ENCODE measurements around the gene ZNF423.

The ZNF423 gene

DNA sequence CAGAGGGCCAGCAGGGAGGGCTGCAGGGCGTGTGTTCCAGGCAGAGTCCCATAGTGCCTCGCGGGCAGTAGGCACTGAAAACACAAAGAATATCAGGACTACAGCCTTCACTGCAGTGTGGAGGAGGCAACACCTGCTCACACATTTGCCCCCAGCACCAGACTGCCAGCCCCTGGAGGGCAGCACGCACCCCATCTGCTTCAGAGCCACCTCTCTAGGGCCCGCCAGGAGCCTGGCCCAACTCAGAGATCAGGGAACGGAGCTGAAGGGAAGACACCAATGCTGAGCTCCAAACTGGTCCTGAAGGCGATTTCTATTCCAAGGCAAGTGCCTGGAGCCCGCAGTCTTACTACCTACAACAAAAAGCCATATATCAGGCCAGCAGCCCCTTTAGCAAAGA lies 130.3 kb downstream of the ZNF423 start:
- Mint-ChIP-seq H3K4me3 (no peak overlapping the region), H3K27me3 (ENCODE audit: low read depth, poor library complexity) (peaks cover 4% of the 10 kb centered on the region), H3K36me3 (ENCODE audit: low read depth) (peaks cover 70% of the 10 kb centered on the region), H3K9me3 (peaks cover 24% of the 10 kb centered on the region), H3K4me1 (peaks cover 47% of the 10 kb centered on the region), H3K27ac (no peak overlapping the region)
- TF ChIP-seq, protein P1, sequence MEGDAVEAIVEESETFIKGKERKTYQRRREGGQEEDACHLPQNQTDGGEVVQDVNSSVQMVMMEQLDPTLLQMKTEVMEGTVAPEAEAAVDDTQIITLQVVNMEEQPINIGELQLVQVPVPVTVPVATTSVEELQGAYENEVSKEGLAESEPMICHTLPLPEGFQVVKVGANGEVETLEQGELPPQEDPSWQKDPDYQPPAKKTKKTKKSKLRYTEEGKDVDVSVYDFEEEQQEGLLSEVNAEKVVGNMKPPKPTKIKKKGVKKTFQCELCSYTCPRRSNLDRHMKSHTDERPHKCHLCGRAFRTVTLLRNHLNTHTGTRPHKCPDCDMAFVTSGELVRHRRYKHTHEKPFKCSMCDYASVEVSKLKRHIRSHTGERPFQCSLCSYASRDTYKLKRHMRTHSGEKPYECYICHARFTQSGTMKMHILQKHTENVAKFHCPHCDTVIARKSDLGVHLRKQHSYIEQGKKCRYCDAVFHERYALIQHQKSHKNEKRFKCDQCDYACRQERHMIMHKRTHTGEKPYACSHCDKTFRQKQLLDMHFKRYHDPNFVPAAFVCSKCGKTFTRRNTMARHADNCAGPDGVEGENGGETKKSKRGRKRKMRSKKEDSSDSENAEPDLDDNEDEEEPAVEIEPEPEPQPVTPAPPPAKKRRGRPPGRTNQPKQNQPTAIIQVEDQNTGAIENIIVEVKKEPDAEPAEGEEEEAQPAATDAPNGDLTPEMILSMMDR (IDR thresholded peaks at IDR 0.05), result no peak
- no peak for DNase-seq

DNA sequence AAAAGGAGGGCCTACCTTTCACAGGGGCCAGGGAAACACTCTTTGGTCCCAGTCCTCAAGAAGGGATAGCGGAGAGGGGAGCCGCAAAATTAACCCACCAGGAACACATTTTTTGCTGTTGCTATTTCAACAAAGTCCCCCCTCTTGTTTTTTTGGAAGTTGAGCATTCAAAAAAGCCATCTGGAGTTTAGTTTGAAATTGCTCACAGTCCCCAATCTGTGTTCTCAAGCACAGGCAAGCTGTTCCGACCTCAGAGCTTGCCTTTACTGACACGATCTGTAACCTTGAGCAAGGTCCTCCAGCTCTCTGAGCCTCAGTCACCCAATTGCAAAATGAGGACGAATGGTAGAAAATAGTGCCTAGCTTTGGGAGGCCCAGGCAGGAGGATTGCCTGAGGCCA lies 131.1 kb downstream of the ZNF423 start:
- TF ChIP-seq, protein P1 (IDR thresholded peaks at IDR 0.05), result no peak
- peaks cover 15% of the 10 kb centered on the region for H3K9me3 Mint-ChIP-seq

DNA sequence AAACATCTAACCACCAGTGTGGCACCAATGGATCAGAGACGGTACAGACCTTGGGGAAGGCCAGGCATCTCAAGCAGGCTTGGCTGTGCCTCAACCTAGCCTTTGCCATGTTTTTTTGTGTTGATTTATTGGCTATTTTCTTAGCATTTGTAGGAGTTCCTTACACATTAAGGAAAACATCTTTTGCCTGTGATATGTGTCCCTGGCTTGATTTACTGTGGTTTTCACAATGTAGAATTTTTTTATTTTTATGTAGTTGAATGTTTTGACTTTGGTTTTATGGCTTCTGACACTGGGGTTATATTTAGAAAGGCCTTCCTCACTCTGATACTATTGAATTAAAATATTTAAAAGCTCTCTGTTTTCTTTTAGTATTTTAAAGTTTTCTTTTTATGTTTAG lies 132.6 kb downstream of the ZNF423 start:
- H3K4me3 Mint-ChIP-seq, result no peak overlapping the region
- peaks cover 14% of the 10 kb centered on the region for H3K9me3 Mint-ChIP-seq
- peak overlapping the region; percentile 51 for H3K27ac Mint-ChIP-seq
- TF ChIP-seq, protein P1 (IDR thresholded peaks at IDR 0.05), result no peak
- peaks cover 66% of the 10 kb centered on the region for H3K36me3 Mint-ChIP-seq (ENCODE audit: low read depth)
- peaks cover 62% of the 10 kb centered on the region for H3K4me1 Mint-ChIP-seq
- peaks cover 4% of the 10 kb centered on the region for H3K27me3 Mint-ChIP-seq (ENCODE audit: low read depth, poor library complexity)
- no peak for DNase-seq

More for the DNA sequence above, 131.1 kb downstream of the ZNF423 start:
- H3K4me1 Mint-ChIP-seq, result peaks cover 47% of the 10 kb centered on the region
- no peak overlapping the region for H3K27ac Mint-ChIP-seq
- no peak for DNase-seq
- peaks cover 66% of the 10 kb centered on the region for H3K36me3 Mint-ChIP-seq (ENCODE audit: low read depth)
- H3K4me3 Mint-ChIP-seq, result no peak overlapping the region
- peaks cover 4% of the 10 kb centered on the region for H3K27me3 Mint-ChIP-seq (ENCODE audit: low read depth, poor library complexity)

DNA sequence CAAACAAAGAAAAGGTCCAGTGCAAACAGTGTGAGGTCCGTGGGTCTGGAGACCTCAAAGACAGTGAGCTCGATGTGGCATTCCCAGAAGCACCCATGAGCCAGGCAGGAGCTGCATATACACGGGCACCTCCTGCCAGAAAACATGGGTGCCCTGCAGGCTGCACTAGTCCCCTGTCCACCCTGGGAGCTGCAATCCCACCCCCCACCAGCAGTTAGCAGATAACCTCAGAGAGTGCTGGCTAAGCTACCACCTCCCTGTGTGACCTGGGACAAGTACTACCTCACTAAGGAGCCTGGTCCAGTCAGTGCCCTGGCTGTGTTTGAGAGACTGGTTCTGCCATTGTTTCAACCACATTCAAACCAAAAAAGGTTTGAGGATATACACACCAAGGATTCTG lies 135.7 kb downstream of the ZNF423 start:
- Mint-ChIP-seq H3K27ac (peak overlapping the region; percentile 43), H3K4me1 (peaks cover 62% of the 10 kb centered on the region), H3K9me3 (peaks cover 14% of the 10 kb centered on the region), H3K27me3 (ENCODE audit: low read depth, poor library complexity) (no peaks in the 10 kb centered on the region), H3K4me3 (no peak overlapping the region), H3K36me3 (ENCODE audit: low read depth) (peaks cover 57% of the 10 kb centered on the region)
- DNase-seq, result no peak
- TF ChIP-seq, protein P1 (IDR thresholded peaks at IDR 0.05), result no peak

DNA sequence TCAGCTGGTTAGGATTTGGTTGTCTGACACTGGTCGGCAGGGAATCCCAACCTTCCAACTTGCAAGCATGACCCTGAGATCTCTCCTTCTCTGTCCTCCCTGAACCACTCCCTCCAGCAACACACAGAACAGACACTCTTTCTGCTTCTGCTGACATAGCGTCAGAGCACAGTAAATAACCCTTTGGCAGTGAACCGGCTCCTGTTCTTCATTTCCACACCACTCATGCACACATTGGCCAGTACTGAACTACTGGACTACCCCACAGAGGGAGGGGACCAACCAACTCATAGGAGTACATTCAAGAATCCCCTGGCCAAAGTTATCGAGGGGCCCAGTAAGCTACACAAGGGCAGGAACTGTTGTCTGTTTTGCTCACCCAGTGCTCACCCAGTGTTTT lies 138.2 kb downstream of the ZNF423 start:
- Mint-ChIP-seq H3K4me1 (peaks cover 61% of the 10 kb centered on the region), H3K9me3 (peaks cover 5% of the 10 kb centered on the region), H3K27me3 (ENCODE audit: low read depth, poor library complexity) (peaks cover 1% of the 10 kb centered on the region), H3K36me3 (ENCODE audit: low read depth) (peaks cover 46% of the 10 kb centered on the region), H3K4me3 (no peak overlapping the region), H3K27ac (peak overlapping the region; percentile 34)
- DNase-seq, result no peak
- TF ChIP-seq, protein P1 (IDR thresholded peaks at IDR 0.05), result no peak

DNA sequence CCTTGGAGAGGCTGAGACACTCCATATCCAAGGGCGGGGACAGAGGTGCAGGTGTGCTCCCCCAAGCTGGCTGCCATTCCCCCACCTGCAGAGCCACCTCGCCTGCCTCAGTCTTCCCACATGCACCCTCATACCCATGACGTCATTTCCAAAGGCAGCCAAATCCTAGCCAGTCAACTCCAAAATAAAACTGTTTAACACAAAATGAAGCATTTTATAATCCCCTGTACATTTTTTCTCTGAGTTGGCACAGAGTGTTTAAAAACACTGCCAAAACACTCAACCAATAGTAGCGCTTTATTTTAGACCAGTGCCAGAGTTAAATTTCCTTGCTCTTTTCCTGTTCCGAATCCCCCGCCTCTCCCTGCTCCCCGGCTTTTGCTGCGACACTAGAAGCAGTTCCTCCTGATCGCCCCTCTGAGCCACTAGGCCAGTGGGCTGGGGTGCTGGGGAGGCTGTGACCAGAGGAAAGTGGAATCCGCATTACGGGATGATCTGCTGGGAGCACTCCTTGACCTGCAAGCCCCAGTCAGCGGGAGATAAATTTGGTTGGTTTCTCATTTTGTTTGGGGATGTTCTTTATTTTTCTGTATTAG lies 139.5 kb downstream of the ZNF423 start:
- peaks cover 5% of the 10 kb centered on the region for H3K9me3 Mint-ChIP-seq
- no peak overlapping the region for H3K27ac Mint-ChIP-seq
- peaks cover 36% of the 10 kb centered on the region for H3K36me3 Mint-ChIP-seq (ENCODE audit: low read depth)
- no peak overlapping the region for H3K4me3 Mint-ChIP-seq
- TF ChIP-seq, protein P1 (IDR thresholded peaks at IDR 0.05), result no peak
- peaks cover 62% of the 10 kb centered on the region for H3K4me1 Mint-ChIP-seq
- H3K27me3 Mint-ChIP-seq (ENCODE audit: low read depth, poor library complexity), result peaks cover 4% of the 10 kb centered on the region
- no peak for DNase-seq

Measured in nephron progenitor cell (in vitro differentiated cells).